Measurements from ENCODE around the gene DLGAP4.

DLGAP4 gene

GRCh38 chr20:36320261-36320897 lies 14.2 kb downstream of the DLGAP4 start:
- DNase-seq (ENCODE audit: low read depth in 2 of 2, low spot score in 1 of 2) = no peak

- no peak for DNase-seq (ENCODE audit: low read depth in 2 of 2, low spot score in 1 of 2)
Observed at GRCh38 chr20:36320898-36321695, 15.0 kb downstream of the DLGAP4 start.

GRCh38 chr20:36322131-36322530 lies 16.0 kb downstream of the DLGAP4 start:
- no peak for DNase-seq (ENCODE audit: low read depth in 2 of 2, low spot score in 1 of 2)

- no peak for DNase-seq (ENCODE audit: low read depth in 2 of 2, low spot score in 1 of 2)
Observed at GRCh38 chr20:36330091-36330490, 24.0 kb downstream of the DLGAP4 start.

- DNase-seq (ENCODE audit: low read depth in 2 of 2, low spot score in 1 of 2) = no peak
Observed at GRCh38 chr20:36331209-36331608, 25.1 kb downstream of the DLGAP4 start.

- no peak for DNase-seq (ENCODE audit: low read depth in 2 of 2, low spot score in 1 of 2)
Observed at GRCh38 chr20:36333841-36334240, 27.7 kb downstream of the DLGAP4 start.

- DNase-seq (ENCODE audit: low read depth in 2 of 2, low spot score in 1 of 2) = no peak
Observed at GRCh38 chr20:36334281-36335205, 28.4 kb downstream of the DLGAP4 start.

GRCh38 chr20:36335206-36335870 lies 29.2 kb downstream of the DLGAP4 start:
- no peak for DNase-seq (ENCODE audit: low read depth in 2 of 2, low spot score in 1 of 2)

- DNase-seq (ENCODE audit: low read depth in 2 of 2, low spot score in 1 of 2) = no peak
Observed at GRCh38 chr20:36336204-36336603, 30.1 kb downstream of the DLGAP4 start.

GRCh38 chr20:36336954-36337704 lies 31.0 kb downstream of the DLGAP4 start:
- no peak for DNase-seq (ENCODE audit: low read depth in 2 of 2, low spot score in 1 of 2)

GRCh38 chr20:36337886-36338285 lies 31.7 kb downstream of the DLGAP4 start:
- no peak for DNase-seq (ENCODE audit: low read depth in 2 of 2, low spot score in 1 of 2)

- DNase-seq (ENCODE audit: low read depth in 2 of 2, low spot score in 1 of 2) = no peak
Observed at GRCh38 chr20:36339646-36340592, 33.8 kb downstream of the DLGAP4 start.

- no peak for DNase-seq (ENCODE audit: low read depth in 2 of 2, low spot score in 1 of 2)
Observed at GRCh38 chr20:36340593-36340990, 34.5 kb downstream of the DLGAP4 start.

GRCh38 chr20:36341331-36342020 lies 35.3 kb downstream of the DLGAP4 start:
- no peak for DNase-seq (ENCODE audit: low read depth in 2 of 2, low spot score in 1 of 2)

GRCh38 chr20:36342331-36343120 lies 36.4 kb downstream of the DLGAP4 start:
- no peak for DNase-seq (ENCODE audit: low read depth in 2 of 2, low spot score in 1 of 2)

GRCh38 chr20:36343641-36344040 lies 37.5 kb downstream of the DLGAP4 start:
- no peak for DNase-seq (ENCODE audit: low read depth in 2 of 2, low spot score in 1 of 2)

- no peak for DNase-seq (ENCODE audit: low read depth in 2 of 2, low spot score in 1 of 2)
Observed at GRCh38 chr20:36344517-36345132, 38.5 kb downstream of the DLGAP4 start.

All from stimulated activated CD8-positive, alpha-beta memory T cell treated with anti-CD3 and anti-CD28 coated beads, Interleukin-4, amount 100 ng/mL, for 1 hour (primary cell).